Activated CD8-positive, alpha-beta T cell treated with anti-CD3 and anti-CD28 coated beads for 36 hours (primary cell): ENCODE results near the gene ASB2. TPM values are rescaled to one million over a fixed set of nuclear protein-coding genes. Genes with fewer than 3 reads are reported as not detected.

Experiments used
- ATAC-seq: fragments of 200-7000 bp; cut with Tn5 transposase; one replicate; pipeline ENCODE4 v1.10.0; 2021; ENCODE audit warnings: mild to moderate bottlenecking, moderate library complexity
- CTCF ChIA-PET: fragments of 350-600 bp; sonication (Branson Sonifier 250); formaldehyde crosslinking; loops from one replicate; lab custom pipeline; 2021; ENCODE audit warnings: antibody characterized with exemption; lab: Charles Lee
- POLR2A ChIA-PET: fragments of 350-600 bp; sonication (Branson Sonifier 250); formaldehyde crosslinking; loops from one replicate; lab custom pipeline; 2021; ENCODE audit warnings: antibody characterized with exemption; lab: Charles Lee
- DNase-seq: peaks from one replicate; pipeline ENCODE4 v3.0.0-alpha.2; 2020
- H3K27ac Mint-ChIP-seq: one replicate; pipeline ENCODE4 v1.8.0; 2021; ENCODE audit warnings: mild to moderate bottlenecking, mixed read lengths
- H3K27me3 Mint-ChIP-seq: one replicate; pipeline ENCODE4 v1.8.0; 2021; ENCODE audit warnings: mixed read lengths
- H3K36me3 Mint-ChIP-seq: one replicate; pipeline ENCODE4 v1.8.0; 2021; ENCODE audit warnings: low read depth, mixed read lengths
- H3K4me1 Mint-ChIP-seq: one replicate; pipeline ENCODE4 v1.8.0; 2021; ENCODE audit warnings: low read depth, mixed read lengths
- H3K4me3 Mint-ChIP-seq: one replicate; pipeline ENCODE4 v1.8.0; 2021; ENCODE audit warnings: mild to moderate bottlenecking, moderate library complexity, mixed read lengths
- H3K9me3 Mint-ChIP-seq: one replicate; pipeline ENCODE4 v1.8.0; 2021; ENCODE audit warnings: mixed read lengths
- CTCF ChIP-seq: fragments of 200-600 bp; IDR thresholded peaks from one replicate; pipeline ENCODE4 v1.8.0; 2022; ENCODE audit warnings: antibody characterized with exemption, mild to moderate bottlenecking
- intact Hi-C: fragments of 100-400 bp; cut with micrococcal nuclease; formaldehyde crosslinking; loops from one replicate; pipeline ENCODE4 v1.10.0; 2022
- total RNA-seq, 2 experiments: library from RNA; stranded (reverse); gene quantifications; one replicate each; pipeline ENCODE4 v1.2.3, GENCODE V29; 2021

The ASB2 gene
- total RNA-seq, 2 experiments from 2014 or later, result 11.7 to 12.7 TPM

GRCh38 chr14:94016446-94016976, 40.1 kb upstream of the ASB2 start:
- ChIA-PET POLR2A (no interaction called here), CTCF (interaction anchor here (1.5 to 3.5 kb wide), 4 partner anchors 9 to 120 kb away, joined by 5 to 17 read pairs (median 6); partner anchors contain the start of genes IFI27L2 and OTUB2)

GRCh38 chr14:94015223-94015622, 38.9 kb upstream of the ASB2 start:
- no peak for TF ChIP-seq CTCF
- ATAC-seq (no peak), DNase-seq (no peak)
- intact Hi-C loops, result no loop called here
- ChIA-PET CTCF (interaction anchor here (0.8 to 2.5 kb wide), 5 partner anchors 11 to 165 kb away, joined by 3 to 6 read pairs (median 4); no protein-coding TSS in a partner anchor), POLR2A (interaction anchor here (0.7 to 1.3 kb wide), 2 partner anchors 12 to 43 kb away, joined by 3 read pairs; no protein-coding TSS in a partner anchor)
- Mint-ChIP-seq H3K36me3 (no peaks in the 10 kb centered on the region), H3K4me1 (peaks cover 21% of the 10 kb centered on the region), H3K4me3 (no peak overlapping the region), H3K27ac (no peak overlapping the region), H3K27me3 (no peaks in the 10 kb centered on the region), H3K9me3 (no peaks in the 10 kb centered on the region)

More at GRCh38 chr14:94016446-94016976, 40.1 kb upstream of the ASB2 start:
- Mint-ChIP-seq H3K36me3 (no peaks in the 10 kb centered on the region), H3K27me3 (peaks cover 1% of the 10 kb centered on the region), H3K4me3 (no peak overlapping the region), H3K4me1 (peaks cover 21% of the 10 kb centered on the region), H3K9me3 (no peaks in the 10 kb centered on the region), H3K27ac (no peak overlapping the region)
- no peak for DNase-seq
- TF ChIP-seq CTCF, result no peak
- ATAC-seq, result no peak
- intact Hi-C loops, result no loop called here

GRCh38 chr14:94014382-94014781, 38.0 kb upstream of the ASB2 start:
- H3K9me3 Mint-ChIP-seq, result no peaks in the 10 kb centered on the region
- CTCF ChIA-PET, result interaction anchor here (1.0 to 2.5 kb wide), 3 partner anchors 10 to 122 kb away, joined by 4 to 6 read pairs (median 4); no protein-coding TSS in a partner anchor
- no peak for TF ChIP-seq CTCF
- intact Hi-C loops, result no loop called here
- DNase-seq (no peak), ATAC-seq (no peak)
- no peaks in the 10 kb centered on the region for H3K36me3 Mint-ChIP-seq
- H3K27me3 Mint-ChIP-seq, result peaks cover 1% of the 10 kb centered on the region
- POLR2A ChIA-PET, result interaction anchor here (1.3 kb wide), 1 partner anchor 9 kb away, joined by 3 read pairs; no protein-coding TSS in a partner anchor
- no peak overlapping the region for H3K4me3 Mint-ChIP-seq
- H3K27ac Mint-ChIP-seq, result no peak overlapping the region
- peaks cover 27% of the 10 kb centered on the region for H3K4me1 Mint-ChIP-seq

- CTCF ChIA-PET, result interaction anchor here (1.1 to 6.5 kb wide), 8 partner anchors 11 to 125 kb away, joined by 3 to 48 read pairs (median 4); no protein-coding TSS in a partner anchor
- no peak overlapping the region for H3K4me3 Mint-ChIP-seq
- ATAC-seq (no peak), DNase-seq (no peak)
- intact Hi-C loops, result no loop called here
- no peaks in the 10 kb centered on the region for H3K36me3 Mint-ChIP-seq
- POLR2A ChIA-PET, result interaction anchor here (0.6 to 1.4 kb wide), 4 partner anchors 14 to 124 kb away, joined by 3 to 5 read pairs (median 3); partner anchors contain the start of gene OTUB2
- no peaks in the 10 kb centered on the region for H3K9me3 Mint-ChIP-seq
- peaks cover 4% of the 10 kb centered on the region for H3K27me3 Mint-ChIP-seq
- peaks cover 34% of the 10 kb centered on the region for H3K4me1 Mint-ChIP-seq
- H3K27ac Mint-ChIP-seq, result no peak overlapping the region
- no peak for TF ChIP-seq CTCF
Measured at GRCh38 chr14:94011795-94012194, 35.4 kb upstream of the ASB2 start.

- H3K36me3 Mint-ChIP-seq, result no peaks in the 10 kb centered on the region
- ATAC-seq, result no peak
- no peaks in the 10 kb centered on the region for H3K9me3 Mint-ChIP-seq
Measured at GRCh38 chr14:94010625-94011024, 34.3 kb upstream of the ASB2 start.

More at GRCh38 chr14:94010625-94011024, 34.3 kb upstream of the ASB2 start:
- ChIA-PET CTCF (interaction anchor here (1.1 to 6.5 kb wide), 8 partner anchors 10 to 126 kb away, joined by 3 to 48 read pairs (median 4); no protein-coding TSS in a partner anchor), POLR2A (interaction anchor here (1.4 kb wide), 1 partner anchor 15 kb away, joined by 5 read pairs; the partner anchor contains the start of gene OTUB2)
- intact Hi-C loops, result no loop called here
- no peak for TF ChIP-seq CTCF
- Mint-ChIP-seq H3K27me3 (peaks cover 6% of the 10 kb centered on the region), H3K4me1 (peaks cover 34% of the 10 kb centered on the region), H3K4me3 (no peak overlapping the region), H3K27ac (no peak overlapping the region)
- no peak for DNase-seq
